Upper lobe of right lung (tissue), 1 donor: Measurements from ENCODE around the gene MPPED1. TPM values are rescaled to one million over a fixed set of nuclear protein-coding genes. Genes with fewer than 3 reads are reported as not detected.

Source experiments
- ATAC-seq: fragments of 200-7000 bp; cut with Tn5 transposase; one replicate; pipeline ENCODE4 v1.9.1; 2020; ENCODE audit warnings: mild to moderate bottlenecking, moderate library complexity
- DNase-seq: peaks from one replicate; pipeline ENCODE4 v3.0.0-alpha.2; 2020
- H3K27ac ChIP-seq: fragments of 200-600 bp; one replicate; pipeline ENCODE4 v1.8.0; 2022
- H3K27me3 ChIP-seq: fragments of 200-600 bp; one replicate; pipeline ENCODE4 v1.8.0; 2022; ENCODE audit warnings: mild to moderate bottlenecking
- H3K36me3 ChIP-seq: fragments of 200-600 bp; one replicate; pipeline ENCODE4 v1.8.0; 2022
- H3K4me1 ChIP-seq: fragments of 200-600 bp; one replicate; pipeline ENCODE4 v1.8.0; 2022
- H3K4me3 ChIP-seq: fragments of 200-600 bp; one replicate; pipeline ENCODE4 v1.8.0; 2022; ENCODE audit warnings: mild to moderate bottlenecking
- H3K9me3 ChIP-seq: fragments of 200-600 bp; one replicate; pipeline ENCODE4 v1.8.0; 2022
- intact Hi-C: fragments of 100-400 bp; cut with DNase I; formaldehyde crosslinking; loops from one replicate; pipeline ENCODE4 v1.11.0; 2022
- total RNA-seq: library from RNA; stranded (reverse); fragmentation: NEBNext Ultra II Directional; extraction: Animal tissue kit (Norgen Biotek cat#: 25700); gene quantifications from one replicate; pipeline ENCODE4 v1.2.1, GENCODE V29; 2021
- TF ChIP-seq, protein P1 (sequence below): fragments of 200-600 bp; IDR thresholded peaks from one replicate; pipeline ENCODE4 v1.8.0; 2022; ENCODE audit warnings: antibody characterized with exemption
- donor health status: DM: no; HTN: yes; CAD: no; lungs with severe emphysema.

MPPED1 gene
- total RNA-seq, 1 donor from 2014 or later = not detected

DNA sequence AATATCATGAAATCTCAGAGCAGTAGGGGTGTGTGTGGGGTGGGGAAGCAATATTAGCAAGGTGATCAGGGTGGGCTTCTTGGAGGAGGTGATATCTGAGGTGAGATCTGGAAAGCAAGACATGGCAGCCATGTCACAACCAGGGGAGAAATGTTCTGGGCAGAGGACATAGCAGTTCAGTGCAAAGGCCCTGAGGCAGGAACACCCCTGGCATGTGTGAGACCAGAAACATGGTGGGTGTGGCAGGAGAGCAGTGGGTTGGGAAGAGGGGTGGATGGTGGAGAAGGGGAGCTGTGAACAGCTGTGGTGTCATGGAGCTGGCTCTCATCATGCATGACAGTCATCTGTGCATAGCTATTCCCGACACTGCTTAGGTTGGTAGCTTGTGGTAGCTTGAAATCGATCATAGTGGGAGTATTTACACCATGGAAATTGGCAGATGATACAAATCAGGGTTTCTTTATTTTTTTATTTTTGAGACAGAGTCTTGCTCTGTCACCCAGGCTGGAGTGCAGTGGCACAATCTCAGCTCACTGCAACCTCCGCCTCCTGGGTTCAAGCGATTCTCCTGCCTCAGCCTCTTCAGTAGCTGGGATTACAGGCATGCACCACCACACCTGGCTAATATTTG lies 17.9 kb upstream of the MPPED1 start:
- no peaks in the 10 kb centered on the region for H3K36me3 ChIP-seq
- intact Hi-C loops = loop anchor here (10.0 kb wide), 1 partner anchor 431 kb away; no protein-coding TSS in a partner anchor
- DNase-seq (no peak), ATAC-seq (no peak)
- H3K9me3 ChIP-seq = no peaks in the 10 kb centered on the region
- no peak overlapping the region for H3K4me3 ChIP-seq
- no peak overlapping the region for H3K27ac ChIP-seq
- no peaks in the 10 kb centered on the region for H3K4me1 ChIP-seq
- peaks cover 7% of the 10 kb centered on the region for H3K27me3 ChIP-seq
- TF ChIP-seq, protein P1, sequence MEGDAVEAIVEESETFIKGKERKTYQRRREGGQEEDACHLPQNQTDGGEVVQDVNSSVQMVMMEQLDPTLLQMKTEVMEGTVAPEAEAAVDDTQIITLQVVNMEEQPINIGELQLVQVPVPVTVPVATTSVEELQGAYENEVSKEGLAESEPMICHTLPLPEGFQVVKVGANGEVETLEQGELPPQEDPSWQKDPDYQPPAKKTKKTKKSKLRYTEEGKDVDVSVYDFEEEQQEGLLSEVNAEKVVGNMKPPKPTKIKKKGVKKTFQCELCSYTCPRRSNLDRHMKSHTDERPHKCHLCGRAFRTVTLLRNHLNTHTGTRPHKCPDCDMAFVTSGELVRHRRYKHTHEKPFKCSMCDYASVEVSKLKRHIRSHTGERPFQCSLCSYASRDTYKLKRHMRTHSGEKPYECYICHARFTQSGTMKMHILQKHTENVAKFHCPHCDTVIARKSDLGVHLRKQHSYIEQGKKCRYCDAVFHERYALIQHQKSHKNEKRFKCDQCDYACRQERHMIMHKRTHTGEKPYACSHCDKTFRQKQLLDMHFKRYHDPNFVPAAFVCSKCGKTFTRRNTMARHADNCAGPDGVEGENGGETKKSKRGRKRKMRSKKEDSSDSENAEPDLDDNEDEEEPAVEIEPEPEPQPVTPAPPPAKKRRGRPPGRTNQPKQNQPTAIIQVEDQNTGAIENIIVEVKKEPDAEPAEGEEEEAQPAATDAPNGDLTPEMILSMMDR = no peak

DNA sequence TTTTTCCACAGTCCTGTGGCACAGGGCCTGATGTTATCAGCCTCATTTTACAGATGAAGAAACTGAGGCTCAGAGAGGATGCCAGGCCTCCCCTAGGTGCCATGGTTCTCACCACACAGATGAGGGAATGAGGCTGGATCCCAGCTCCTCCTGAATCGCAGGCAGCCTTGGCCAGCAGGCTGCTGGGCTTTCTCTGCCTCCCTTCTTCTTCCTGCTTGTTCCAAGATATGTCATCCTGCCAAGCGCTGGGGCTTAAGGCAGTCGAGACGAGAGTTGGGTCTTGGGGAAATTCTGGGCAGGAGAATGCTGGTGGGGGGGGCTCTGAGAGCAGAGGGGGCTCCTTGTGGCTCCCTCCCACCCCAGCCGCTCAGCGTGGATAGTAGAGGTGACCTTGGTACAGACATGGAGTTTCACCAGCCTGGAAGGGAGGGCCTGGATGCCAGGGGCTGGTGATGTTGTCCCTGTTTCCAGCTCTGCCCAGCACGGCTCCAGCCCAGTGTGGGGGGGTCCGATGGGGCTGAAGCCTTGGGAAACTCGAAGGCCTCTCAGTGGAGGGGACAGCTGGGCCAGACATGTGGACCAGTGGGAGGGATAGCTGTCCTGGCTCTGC lies 16.6 kb upstream of the MPPED1 start:
- Histone ChIP-seq H3K27ac (no peak overlapping the region), H3K9me3 (no peaks in the 10 kb centered on the region), H3K27me3 (peaks cover 19% of the 10 kb centered on the region), H3K36me3 (no peaks in the 10 kb centered on the region), H3K4me3 (no peak overlapping the region), H3K4me1 (no peaks in the 10 kb centered on the region)
- no peak for ATAC-seq
- no peak for DNase-seq
- intact Hi-C loops = loop anchor here (10.0 kb wide), 1 partner anchor 430 kb away; no protein-coding TSS in a partner anchor
- TF ChIP-seq, protein P1 = no peak

DNA sequence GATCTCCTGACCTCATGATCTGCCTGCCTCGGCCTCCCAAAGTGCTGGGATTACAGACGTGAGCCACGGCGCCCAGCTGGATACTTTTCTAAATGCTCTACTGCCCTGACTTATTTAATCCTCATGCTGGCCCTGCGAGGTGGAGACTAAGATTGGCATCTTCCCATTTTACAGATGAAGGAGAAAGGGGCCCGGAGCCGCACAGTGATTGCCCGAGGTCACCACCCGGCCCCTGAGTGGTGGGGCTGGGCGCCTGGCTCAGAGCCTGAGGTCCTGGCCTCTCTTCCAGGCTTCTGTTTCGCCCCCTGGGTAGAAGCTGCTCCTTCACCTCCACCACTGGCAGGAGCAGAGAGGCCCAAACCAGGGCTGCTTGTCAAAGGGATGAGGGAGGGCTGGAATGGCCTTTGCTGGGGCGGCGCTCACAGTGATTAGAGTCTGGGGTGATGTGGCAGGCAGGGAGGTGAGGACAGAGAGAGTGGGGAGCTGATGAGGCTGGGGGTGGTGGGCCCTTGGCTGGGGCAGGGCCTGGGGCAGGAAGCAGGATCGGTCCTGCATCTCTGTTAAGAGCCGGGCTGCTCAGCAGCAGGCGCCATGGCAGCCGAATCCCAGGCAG lies 15.4 kb upstream of the MPPED1 start:
- H3K27ac ChIP-seq = no peak overlapping the region
- TF ChIP-seq, protein P1 = no peak
- DNase-seq = no peak
- no peaks in the 10 kb centered on the region for H3K36me3 ChIP-seq
- H3K4me1 ChIP-seq = no peaks in the 10 kb centered on the region
- H3K27me3 ChIP-seq = peaks cover 23% of the 10 kb centered on the region
- intact Hi-C loops = loop anchor here (10.0 kb wide), 1 partner anchor 428 kb away; no protein-coding TSS in a partner anchor
- no peaks in the 10 kb centered on the region for H3K9me3 ChIP-seq
- ATAC-seq = no peak
- H3K4me3 ChIP-seq = no peak overlapping the region

DNA sequence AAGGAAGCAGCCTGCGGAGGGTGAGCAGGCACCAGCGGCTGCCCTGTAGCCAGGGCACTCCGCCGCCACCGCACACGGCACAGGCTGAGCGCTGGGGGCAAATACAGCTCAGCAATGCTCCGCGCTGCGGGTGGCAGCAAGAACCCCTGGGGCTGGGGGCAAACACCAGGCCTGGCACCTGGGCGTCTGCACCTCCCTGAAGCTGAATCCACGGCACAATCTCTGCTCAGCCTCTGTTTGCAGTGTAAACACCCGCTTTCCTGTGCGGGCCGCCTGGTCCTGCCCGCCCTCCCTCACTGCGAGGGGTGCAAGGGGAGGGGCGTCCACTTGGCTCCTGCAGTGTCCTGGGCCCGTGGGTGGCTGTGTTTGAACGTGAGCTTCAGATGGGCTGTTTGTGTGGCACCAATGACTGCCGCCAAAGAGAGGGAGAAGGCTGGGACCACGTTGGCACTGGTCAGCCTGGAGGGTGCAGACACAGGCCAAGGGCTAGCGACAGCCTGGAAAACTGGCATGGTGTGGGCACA lies 14.8 kb upstream of the MPPED1 start:
- H3K4me1 ChIP-seq = no peaks in the 10 kb centered on the region
- ATAC-seq (no peak), DNase-seq (peak; percentile 52)
- peaks cover 23% of the 10 kb centered on the region for H3K27me3 ChIP-seq
- H3K27ac ChIP-seq = no peak overlapping the region
- H3K36me3 ChIP-seq = no peaks in the 10 kb centered on the region
- TF ChIP-seq, protein P1 = no peak
- intact Hi-C loops = loop anchor here (10.0 kb wide), 1 partner anchor 428 kb away; no protein-coding TSS in a partner anchor
- no peak overlapping the region for H3K4me3 ChIP-seq
- no peaks in the 10 kb centered on the region for H3K9me3 ChIP-seq

DNA sequence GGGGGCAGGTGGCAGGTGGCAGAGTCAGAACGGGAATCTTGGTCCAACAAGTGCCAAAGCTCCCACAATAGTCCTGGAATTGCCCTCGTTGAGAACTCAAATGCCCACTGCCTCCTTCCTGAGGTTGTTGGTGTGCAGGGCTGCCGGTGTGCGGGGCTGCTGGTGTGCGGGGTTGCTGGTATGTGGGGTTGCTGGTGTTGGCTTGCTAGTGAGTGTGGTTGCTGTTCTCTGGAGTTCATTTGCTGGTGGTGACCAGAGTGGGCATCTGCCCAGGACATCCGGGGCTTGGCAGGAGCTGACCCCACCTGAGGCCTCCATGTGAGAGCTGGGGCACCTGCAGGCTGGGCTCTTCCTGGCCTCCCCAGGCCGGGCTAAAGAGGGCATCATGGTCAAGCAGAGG lies 14.0 kb upstream of the MPPED1 start:
- peak; percentile 38 for DNase-seq
- no peaks in the 10 kb centered on the region for H3K36me3 ChIP-seq
- H3K4me1 ChIP-seq = no peaks in the 10 kb centered on the region
- H3K27ac ChIP-seq = no peak overlapping the region
- intact Hi-C loops = loop anchor here (10.0 kb wide), 1 partner anchor 427 kb away; no protein-coding TSS in a partner anchor
- no peak for ATAC-seq
- H3K4me3 ChIP-seq = no peak overlapping the region
- peaks cover 23% of the 10 kb centered on the region for H3K27me3 ChIP-seq
- no peaks in the 10 kb centered on the region for H3K9me3 ChIP-seq
- TF ChIP-seq, protein P1 = no peak
